K562 (cell line): ENCODE data around the gene FTO. TPM values are rescaled to one million over a fixed set of nuclear protein-coding genes. Genes with fewer than 3 reads are reported as not detected.

Experiments
- ATAC-seq: fragments of 200-7000 bp; cut with Tn5 transposase; 3 replicates; pipeline ENCODE4 v1.9.1; 2020; ENCODE audit warnings: moderate library complexity
- BruUV-seq: library from RNA; stranded (reverse); fragments of 400-500 nt; replicated peaks from 2 replicates; lab custom pipeline; 2021; lab: Mats Ljungman, UMichigan
- CTCF ChIA-PET: fragments of 300-600 bp; formaldehyde crosslinking; extraction: SDS; loops from one replicate; lab custom pipeline; 2021; ENCODE audit warnings: low intra/inter-chr PET ratio; lab: Yijun Ruan, JAX
- POLR2A ChIA-PET: fragments of 300-600, 350-650 bp; sonication (Branson Sonifier 250); formaldehyde crosslinking; extraction: SDS; loops from one replicate; lab custom pipeline; 2021; ENCODE audit warnings: antibody characterized with exemption, inconsistent platforms; lab: Yijun Ruan, JAX
- DNase-seq, 4 experiments: peaks; one replicate each; pipeline versions ENCODE4 v3.0.0 to v3.0.0-alpha.2; 2011 to 2018; ENCODE audit warnings: low spot score in 3 of 4, mixed read lengths in 3 of 4; ENCODE audit errors: extremely low read depth in 1 of 4
- FAIRE-seq: peaks from 2 replicates; lab custom pipeline; 2011; peaks lifted over from hg19 to GRCh38; lab: Jason Lieb, UNC
- H2AFZ ChIP-seq: 2 replicates; pipeline ENCODE4 v1.6.0; 2011; ENCODE audit warnings: low read depth, low read length, control low read depth, inconsistent platforms
- H3K27ac ChIP-seq: fragments of 200-600 bp; 3 replicates; pipeline ENCODE4 v1.8.0; 2011; ENCODE audit warnings: low read depth, mild to moderate bottlenecking, control low read depth, inconsistent platforms, low read length, moderate library complexity, mixed read lengths; ENCODE audit errors: extremely low read depth
- H3K27me3 ChIP-seq, 2 experiments: fragments of 300-600 bp in 1 of 2; 2 replicates in 1 of 2; 3 replicates in 1 of 2; pipeline versions ENCODE4 v1.6.0 to v1.8.0; 2011; ENCODE audit warnings: inconsistent platforms in 2 of 2, low read length in 2 of 2, mild to moderate bottlenecking in 1 of 2, mixed read lengths in 1 of 2, moderate library complexity in 1 of 2; ENCODE audit not compliant: control insufficient read depth in 2 of 2, insufficient read depth in 2 of 2
- H3K36me3 ChIP-seq: fragments of 300-600 bp; 3 replicates; pipeline ENCODE4 v1.8.0; 2011; ENCODE audit warnings: mild to moderate bottlenecking, low read length, inconsistent platforms; ENCODE audit not compliant: control insufficient read depth, insufficient read depth
- H3K4me1 ChIP-seq, 2 experiments: fragments of 200-600 bp in 1 of 2; replicated peaks in 1 of 2; 2 replicates in 1 of 2; 3 replicates in 1 of 2; pipeline versions ENCODE4 v1.5.1 to v1.8.0; 2011; ENCODE audit warnings: inconsistent platforms in 2 of 2, low read length in 2 of 2, mild to moderate bottlenecking in 1 of 2, mixed read lengths in 1 of 2, moderate library complexity in 1 of 2; ENCODE audit not compliant: control insufficient read depth in 2 of 2, insufficient read depth in 2 of 2
- H3K4me2 ChIP-seq: 2 replicates; pipeline ENCODE4 v1.6.1; 2011; ENCODE audit warnings: low read length, control low read depth, inconsistent platforms, mixed read lengths; ENCODE audit not compliant: insufficient read depth
- H3K4me3 ChIP-seq: fragments of 200-600 bp; sonication (generic), shearing (Covaris generic); 2 replicates; pipeline ENCODE4 v1.5.1; 2016; ENCODE audit warnings: control low read depth, inconsistent platforms
- H3K79me2 ChIP-seq: fragments of 200-600 bp; 3 replicates; pipeline ENCODE4 v1.8.0; 2011; ENCODE audit warnings: low read length, inconsistent platforms; ENCODE audit not compliant: control insufficient read depth, insufficient read depth
- H3K9ac ChIP-seq, 2 experiments: 2 replicates each; pipeline versions ENCODE4 v1.6.0 to v1.6.1; 2011; ENCODE audit warnings: low read depth in 2 of 2, low read length in 2 of 2, control low read depth in 1 of 2, inconsistent platforms in 1 of 2, mild to moderate bottlenecking in 1 of 2, mixed read lengths in 1 of 2; ENCODE audit not compliant: insufficient read depth in 1 of 2
- H3K9me1 ChIP-seq: one replicate; pipeline ENCODE4 v1.6.0; 2011; ENCODE audit warnings: inconsistent platforms, mild to moderate bottlenecking, low read length, moderate library complexity; ENCODE audit not compliant: control insufficient read depth, insufficient read depth
- H3K9me3 ChIP-seq: replicated peaks from 2 replicates; pipeline ENCODE4 v1.5.1; 2011; ENCODE audit warnings: low read depth, low read length, inconsistent platforms; ENCODE audit not compliant: control insufficient read depth, insufficient read depth
- H4K20me1 ChIP-seq: replicated peaks from 2 replicates; pipeline ENCODE4 v1.6.1; 2011; ENCODE audit warnings: low read length, inconsistent platforms, mixed read lengths; ENCODE audit not compliant: control insufficient read depth, insufficient read depth
- CEBPG ChIP-seq, 3 experiments: fragments of 200-800 bp in 1 of 3; sonication (Bioruptor generic) in 1 of 3; sonication (generic) in 1 of 3; formaldehyde crosslinking in 1 of 3; IDR thresholded peaks in 2 of 3; conservative IDR thresholded peaks in 1 of 3; 2 replicates each; pipeline versions ENCODE4 v1.6.1 to v1.8.0; 2016 to 2022; ENCODE audit warnings: missing compliant biosample characterization in 2 of 3, missing genetic modification characterization in 2 of 3, mild to moderate bottlenecking in 1 of 3, missing genetic modification reagents in 1 of 3
- DMBX1 ChIP-seq: fragments of 250-450 bp; sonication (Bioruptor Pico); IDR thresholded peaks from 2 replicates; pipeline ENCODE4 v1.8.0; 2022; ENCODE audit warnings: inconsistent platforms, mild to moderate bottlenecking, moderate library complexity, borderline replicate concordance
- EWSR1 ChIP-seq: fragments of 450-650 bp; IDR thresholded peaks from 2 replicates; pipeline ENCODE4 v1.6.1; 2018; ENCODE audit warnings: borderline replicate concordance, mild to moderate bottlenecking, low read depth, moderate library complexity; ENCODE audit not compliant: partially characterized antibody
- GABPB2 ChIP-seq: fragments of 250-450 bp; sonication (Bioruptor Pico); conservative IDR thresholded peaks from 2 replicates; pipeline ENCODE4 v1.5.1; 2021; ENCODE audit warnings: mild to moderate bottlenecking
- GTF2E2 ChIP-seq: fragments of 200-800 bp; sonication (Bioruptor generic); IDR thresholded peaks from 2 replicates; pipeline ENCODE4 v1.6.1; 2016; ENCODE audit warnings: missing genetic modification characterization, missing compliant biosample characterization
- HMG20B ChIP-seq: fragments of 250-450 bp; sonication (Bioruptor Pico); IDR thresholded peaks from 2 replicates; pipeline ENCODE4 v1.5.0; 2021; ENCODE audit warnings: mild to moderate bottlenecking
- JUNB ChIP-seq: fragments of 450-650 bp; formaldehyde crosslinking; conservative IDR thresholded peaks from 2 replicates; pipeline ENCODE4 v1.4.0; 2020; ENCODE audit warnings: mild to moderate bottlenecking
- JUND ChIP-seq, 2 experiments: IDR thresholded peaks; 2 replicates in 1 of 2; 3 replicates in 1 of 2; pipeline ENCODE4 v1.6.1; 2011; ENCODE audit warnings: borderline replicate concordance in 2 of 2, low read depth in 2 of 2, low read length in 2 of 2, improper control_type of control experiment in 1 of 2, missing biosample characterization in 1 of 2, missing genetic modification characterization in 1 of 2, missing genetic modification reagents in 1 of 2
- KAT8 ChIP-seq: fragments of 450-650 bp; IDR thresholded peaks from 2 replicates; pipeline ENCODE4 v1.6.1; 2016; ENCODE audit warnings: low read depth, mild to moderate bottlenecking
- NFRKB ChIP-seq: fragments of 450-650 bp; IDR thresholded peaks from 2 replicates; pipeline ENCODE4 v1.6.1; 2016; ENCODE audit warnings: low read depth
- SMAD4 ChIP-seq: fragments of 250-450 bp; sonication (Bioruptor Pico); conservative IDR thresholded peaks from 2 replicates; pipeline ENCODE4 v1.8.0; 2021; ENCODE audit warnings: inconsistent platforms, mild to moderate bottlenecking, moderate library complexity
- ZNF239 ChIP-seq: fragments of 250-450 bp; sonication (Bioruptor Pico); IDR thresholded peaks from 2 replicates; pipeline ENCODE4 v1.4.0; 2020; ENCODE audit warnings: mild to moderate bottlenecking
- ZNF24 ChIP-seq: fragments of 450-650 bp; IDR thresholded peaks from 2 replicates; pipeline ENCODE4 v1.6.1; 2016
- ZNF263 ChIP-seq: sonication (generic); formaldehyde crosslinking; IDR thresholded peaks from 2 replicates; pipeline ENCODE4 v1.8.0; 2022; ENCODE audit warnings: mild to moderate bottlenecking, missing genetic modification reagents, borderline replicate concordance
- WGBS: fragments of 100-300 bp; shearing (Covaris generic); methylation state at CpG from one replicate; pipeline ENCODE4 v1.1.6; 2016; ENCODE audit warnings: low coverage, mixed read lengths; ENCODE audit not compliant: insufficient coverage; ENCODE audit errors: missing lambda C conversion rate; 5-methylcytosine and 5-hydroxymethylcytosine counted together
- in situ Hi-C: fragments of 300-500 bp; cut with MboI; formaldehyde crosslinking; loops from 4 replicates; pipeline ENCODE4 v1.15.0; 2018; ENCODE audit warnings: inconsistent platforms, mixed read lengths
- intact Hi-C: fragments of 100-400 bp; cut with micrococcal nuclease; formaldehyde crosslinking; loops from 2 replicates; pipeline ENCODE4 v1.14.2; 2022
- polyA plus RNA-seq, 8 experiments: library from polyadenylated mRNA; depleted of rRNA in 4 of 8; stranded (reverse) in 5 of 8; unstranded in 3 of 8; fragments of >200 nt; fragmentation: Nextera tagmentation in 2 of 8; fragmentation: Illumina TruSeq in 1 of 8; extraction: Ambion mirVana in 2 of 8; extraction: Trizol in 1 of 8; gene quantifications; 2 replicates each; pipeline versions ENCODE4 v1.2.1 to v1.2.3, GENCODE V29; 2011 to 2014; ENCODE audit warnings: inconsistent platforms in 1 of 8, missing spikeins in 1 of 8
- total RNA-seq, 7 experiments: library from RNA; depleted of rRNA in 6 of 7; stranded (reverse); fragments of >200 nt in 6 of 7; fragmentation: Illumina TruSeq in 2 of 7; extraction: Trizol in 2 of 7; gene quantifications; 2 replicates each; pipeline versions ENCODE4 v1.2.1 to v1.2.3, GENCODE V29; 2011 to 2021; ENCODE audit warnings: low replicate concordance in 1 of 7
- TF ChIP-seq, protein P1 (sequence below): fragments of 450-650 bp; IDR thresholded peaks from 2 replicates; pipeline ENCODE4 v1.6.1; 2016

FTO gene
- total and polyA plus RNA-seq, 9 of the 15 experiments (the other 6 are each of a cell fraction or from before 2014, with no cell fraction given) = 11.3 to 27.7 (median 25.5) TPM

DNA sequence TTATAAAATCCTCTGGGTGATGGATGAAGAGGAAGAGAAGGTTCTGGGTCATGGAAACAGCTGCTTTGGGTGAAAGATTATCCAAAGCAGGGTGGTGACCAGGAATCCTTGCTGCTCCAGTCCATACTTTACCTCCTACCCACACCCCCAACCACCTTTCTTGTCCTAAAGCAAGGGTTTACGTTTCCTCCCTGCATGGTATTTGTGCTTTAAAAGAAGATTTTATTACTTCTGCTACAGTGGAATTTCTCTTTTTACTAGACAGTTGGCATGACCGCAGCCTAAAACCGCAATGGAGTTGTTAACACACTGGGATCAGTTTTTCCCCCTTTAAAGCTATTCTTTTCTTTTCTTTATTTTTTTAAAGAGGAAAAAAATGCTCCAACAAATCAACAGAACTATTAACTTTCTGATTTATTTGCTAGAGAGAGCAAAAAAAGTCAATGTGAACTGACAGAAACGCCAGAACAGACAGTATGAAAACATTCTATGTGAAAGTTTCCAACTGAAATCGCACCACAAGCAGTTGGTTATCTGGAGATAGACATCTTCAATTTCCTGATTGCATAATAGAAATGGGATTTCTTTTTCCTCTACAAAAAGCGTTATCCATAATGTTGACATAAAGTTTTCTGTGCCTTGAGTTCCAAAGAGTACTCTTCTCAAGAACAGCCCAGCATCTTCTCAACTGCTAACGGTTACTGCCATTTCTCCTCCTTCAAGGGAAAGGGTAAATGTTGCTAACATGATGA lies 346.7 kb downstream of the FTO start:
- intact Hi-C loops (no loop called here), in situ Hi-C loops (no loop called here)
- TF ChIP-seq ZNF24 (no peak), ZNF239 (no peak), JUNB (no peak), CEBPG (CRISPR knock-in tag; IDR thresholded peaks at IDR 0.05) (no peak), CEBPG (tag; conservative IDR thresholded peaks at IDR 0.05 in 1 of 2, IDR thresholded peaks at IDR 0.05 in 1 of 2) (0 out of 4 replicates have a peak, but pooled peaks of 1 of the 2 experiments have one; percentile 21), HMG20B (CRISPR knock-in tag) (no peak)
- POLR2A ChIA-PET = no interaction called here
- DNase-seq = no peak
- no peak for ATAC-seq
- Histone ChIP-seq H3K27ac (no peak overlapping the region), H3K79me2 (no peaks in the 10 kb centered on the region), H3K36me3 (no peaks in the 10 kb centered on the region), H3K9ac (no peak overlapping the region), H4K20me1 (no peaks in the 10 kb centered on the region), H3K4me1 (no peaks in the 10 kb centered on the region), H3K9me3 (no peaks in the 10 kb centered on the region), H3K9me1 (no peaks in the 10 kb centered on the region), H3K4me3 (no peak overlapping the region), H2AFZ (no peak overlapping the region), H3K27me3 (no peaks in the 10 kb centered on the region), H3K4me2 (no peak overlapping the region)
- 21% methylated on average over 7 of the region's 7 CpGs for WGBS
- BruUV-seq = no TSS peak
- CTCF ChIA-PET = no interaction called here
- no peak for FAIRE-seq

GRCh38 chr16:54051821-54052220 lies 347.9 kb downstream of the FTO start:
- 6% methylated on average over 5 of the region's 5 CpGs for WGBS
- Histone ChIP-seq H3K79me2 (no peaks in the 10 kb centered on the region), H3K9me3 (no peaks in the 10 kb centered on the region), H3K36me3 (no peaks in the 10 kb centered on the region), H4K20me1 (no peaks in the 10 kb centered on the region), H3K4me2 (no peak overlapping the region), H3K27ac (no peak overlapping the region), H3K27me3 (no peaks in the 10 kb centered on the region), H3K4me1 (no peaks in the 10 kb centered on the region), H3K9me1 (no peaks in the 10 kb centered on the region), H2AFZ (no peak overlapping the region), H3K9ac (no peak overlapping the region), H3K4me3 (no peak overlapping the region)
- FAIRE-seq (no peak), ATAC-seq (no peak), DNase-seq (no peak)
- in situ Hi-C loops (no loop called here), intact Hi-C loops (no loop called here)
- ChIA-PET POLR2A (no interaction called here), CTCF (no interaction called here)
- no TSS peak for BruUV-seq
- no peak for TF ChIP-seq GTF2E2 (tag)
- TF ChIP-seq JUND (IDR thresholded peaks at IDR 0.05; ENCODE audit: borderline replicate concordance, low read depth, low read length) = no peak
- no peak for TF ChIP-seq JUND (tag; IDR thresholded peaks at IDR 0.05; ENCODE audit: borderline replicate concordance, low read depth, low read length)
- no peak for TF ChIP-seq ZNF263
- TF ChIP-seq DMBX1 (CRISPR knock-in tag) = no peak
- TF ChIP-seq SMAD4 = no peak
- no peak for TF ChIP-seq GABPB2 (CRISPR knock-in tag)
- no peak for TF ChIP-seq KAT8
- TF ChIP-seq NFRKB = no peak
- TF ChIP-seq, protein P1, sequence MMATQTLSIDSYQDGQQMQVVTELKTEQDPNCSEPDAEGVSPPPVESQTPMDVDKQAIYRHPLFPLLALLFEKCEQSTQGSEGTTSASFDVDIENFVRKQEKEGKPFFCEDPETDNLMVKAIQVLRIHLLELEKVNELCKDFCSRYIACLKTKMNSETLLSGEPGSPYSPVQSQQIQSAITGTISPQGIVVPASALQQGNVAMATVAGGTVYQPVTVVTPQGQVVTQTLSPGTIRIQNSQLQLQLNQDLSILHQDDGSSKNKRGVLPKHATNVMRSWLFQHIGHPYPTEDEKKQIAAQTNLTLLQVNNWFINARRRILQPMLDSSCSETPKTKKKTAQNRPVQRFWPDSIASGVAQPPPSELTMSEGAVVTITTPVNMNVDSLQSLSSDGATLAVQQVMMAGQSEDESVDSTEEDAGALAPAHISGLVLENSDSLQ = no peak
- no peak for TF ChIP-seq EWSR1
